H1 (cell line): Measurements from ENCODE around the gene PATJ. TPM values are rescaled to one million over a fixed set of nuclear protein-coding genes. Genes with fewer than 3 reads are reported as not detected.

Experiments used
- CTCF ChIA-PET: fragments of 300-600 bp; sonication (Branson Sonifier 250); formaldehyde crosslinking; loops from one replicate; lab custom pipeline; 2021; ENCODE audit not compliant: partially characterized antibody; lab: Charles Lee
- POLR2A ChIA-PET: fragments of 300-600 bp; sonication (Branson Sonifier 250); formaldehyde crosslinking; loops from one replicate; lab custom pipeline; 2021; ENCODE audit warnings: inconsistent platforms; ENCODE audit not compliant: partially characterized antibody; lab: Charles Lee
- DNase-seq, 2 experiments: peaks; one replicate each; pipeline versions ENCODE4 v3.0.0 to v3.0.0-alpha.2; 2010 to 2022; ENCODE audit warnings: low spot score in 2 of 2, low read depth in 1 of 2, mixed read lengths in 1 of 2
- FAIRE-seq: peaks from 2 replicates; lab custom pipeline; 2011; peaks lifted over from hg19 to GRCh38; lab: Jason Lieb, UNC
- H2AFZ ChIP-seq: 2 replicates; pipeline ENCODE4 v1.8.1; 2012; ENCODE audit warnings: low read length, inconsistent platforms
- H2AK5ac ChIP-seq: 2 replicates; pipeline ENCODE4 v1.6.1; 2013; ENCODE audit warnings: low read depth, low read length
- H2BK120ac ChIP-seq: replicated peaks from 2 replicates; pipeline ENCODE3; 2013; ENCODE audit warnings: low read depth, low read length, inconsistent platforms
- H2BK12ac ChIP-seq: 2 replicates; pipeline ENCODE4 v1.6.1; 2013; ENCODE audit warnings: low read depth, low read length
- H2BK15ac ChIP-seq: 2 replicates; pipeline ENCODE4 v1.6.1; 2013; ENCODE audit warnings: low read length
- H2BK20ac ChIP-seq: 2 replicates; pipeline ENCODE4 v1.6.1; 2013; ENCODE audit warnings: low read length
- H2BK5ac ChIP-seq: 2 replicates; pipeline ENCODE4 v1.6.1; 2013; ENCODE audit warnings: low read depth, low read length
- H3K14ac ChIP-seq: 2 replicates; pipeline ENCODE4 v1.6.1; 2013; ENCODE audit warnings: inconsistent platforms; ENCODE audit not compliant: insufficient read length
- H3K18ac ChIP-seq: 2 replicates; pipeline ENCODE4 v1.6.1; 2013; ENCODE audit warnings: low read length; ENCODE audit errors: extremely low read depth
- H3K23ac ChIP-seq: 2 replicates; pipeline ENCODE4 v1.6.1; 2013; ENCODE audit warnings: inconsistent platforms; ENCODE audit not compliant: insufficient read length
- H3K23me2 ChIP-seq: 2 replicates; pipeline ENCODE4 v1.6.1; 2013; ENCODE audit warnings: low read depth, low read length
- H3K27ac ChIP-seq: 2 replicates; pipeline ENCODE4 v1.6.1; 2011; ENCODE audit warnings: low read depth, low read length, inconsistent platforms
- H3K27me3 ChIP-seq, 4 experiments: replicated peaks in 1 of 4; 1 replicate in 1 of 4; 2 replicates in 3 of 4; pipeline versions ENCODE4 v1.6.1 to v1.8.1; 2011 to 2013; ENCODE audit warnings: low read length in 3 of 4, mild to moderate bottlenecking in 3 of 4, inconsistent platforms in 2 of 4, mixed read lengths in 2 of 4, moderate library complexity in 1 of 4; ENCODE audit not compliant: control insufficient read depth in 3 of 4, insufficient read depth in 3 of 4; ENCODE audit errors: extremely low read depth in 1 of 4
- H3K36me3 ChIP-seq, 4 experiments: 2 replicates each; pipeline versions ENCODE4 v1.6.1 to v1.8.1; 2011 to 2013; ENCODE audit warnings: mild to moderate bottlenecking in 4 of 4, low read length in 3 of 4, moderate library complexity in 2 of 4, control low read depth in 1 of 4, inconsistent platforms in 1 of 4; ENCODE audit not compliant: insufficient read depth in 4 of 4, control insufficient read depth in 2 of 4
- H3K4ac ChIP-seq: replicated peaks from 2 replicates; pipeline ENCODE3; 2013; ENCODE audit warnings: low read length, low read depth, mixed read lengths, inconsistent platforms; ENCODE audit not compliant: insufficient read length
- H3K4me1 ChIP-seq, 4 experiments: replicated peaks in 1 of 4; 1 replicate in 1 of 4; 2 replicates in 3 of 4; pipeline versions ENCODE4 v1.6.1 to v1.8.1; 2011 to 2013; ENCODE audit warnings: low read length in 3 of 4, inconsistent platforms in 2 of 4, mixed read lengths in 1 of 4; ENCODE audit not compliant: insufficient read depth in 4 of 4, control insufficient read depth in 3 of 4
- H3K4me2 ChIP-seq, 2 experiments: 2 replicates each; pipeline versions ENCODE4 v1.6.1 to v1.8.1; 2011 to 2013; ENCODE audit warnings: low read depth in 2 of 2, low read length in 2 of 2, control low read depth in 1 of 2, inconsistent platforms in 1 of 2, mild to moderate bottlenecking in 1 of 2; ENCODE audit not compliant: insufficient read depth in 1 of 2
- H3K4me3 ChIP-seq, 4 experiments: fragments of 200-600, 300-600 bp in 1 of 4; sonication (generic), shearing (Covaris generic), sonication (Bioruptor Twin) in 1 of 4; 2 replicates each; pipeline versions ENCODE4 v1.5.1 to v1.8.1; 2011 to 2016; ENCODE audit warnings: low read length in 4 of 4, low read depth in 3 of 4, control low read depth in 2 of 4, inconsistent platforms in 2 of 4, mild to moderate bottlenecking in 2 of 4, mixed read lengths in 1 of 4, moderate library complexity in 1 of 4; ENCODE audit not compliant: insufficient read depth in 2 of 4; ENCODE audit errors: extremely low read depth in 1 of 4
- H3K56ac ChIP-seq: replicated peaks from 2 replicates; pipeline ENCODE3; 2013; ENCODE audit warnings: low read depth, mild to moderate bottlenecking, mixed read lengths, low read length, inconsistent platforms; ENCODE audit not compliant: insufficient read length
- H3K79me1 ChIP-seq: 2 replicates; pipeline ENCODE4 v1.6.1; 2013; ENCODE audit warnings: low read depth, low read length, control low read depth
- H3K79me2 ChIP-seq, 2 experiments: 2 replicates each; pipeline versions ENCODE4 v1.6.1 to v1.8.1; 2012 to 2013; ENCODE audit warnings: low read length in 2 of 2, mild to moderate bottlenecking in 2 of 2, inconsistent platforms in 1 of 2; ENCODE audit not compliant: insufficient read depth in 2 of 2, control insufficient read depth in 1 of 2
- H3K9ac ChIP-seq, 4 experiments: replicated peaks in 1 of 4; 1 replicate in 1 of 4; 2 replicates in 3 of 4; pipeline versions ENCODE4 v1.6.1 to v1.8.1; 2011 to 2013; ENCODE audit warnings: low read depth in 3 of 4, low read length in 3 of 4, control low read depth in 2 of 4, mild to moderate bottlenecking in 2 of 4, moderate library complexity in 2 of 4, inconsistent platforms in 1 of 4; ENCODE audit errors: extremely low read depth in 1 of 4
- H3K9me3 ChIP-seq, 2 experiments: 2 replicates each; pipeline versions ENCODE4 v1.6.1 to v1.8.1; 2012 to 2013; ENCODE audit warnings: mild to moderate bottlenecking in 2 of 2, moderate library complexity in 2 of 2, control low read depth in 1 of 2, inconsistent platforms in 1 of 2, low read depth in 1 of 2, low read length in 1 of 2, mixed read lengths in 1 of 2; ENCODE audit not compliant: insufficient read depth in 2 of 2
- H4K20me1 ChIP-seq, 2 experiments: replicated peaks in 1 of 2; 2 replicates each; pipeline versions ENCODE3 to v1.8.1; 2011 to 2013; ENCODE audit warnings: inconsistent platforms in 2 of 2, low read length in 2 of 2, mild to moderate bottlenecking in 1 of 2; ENCODE audit not compliant: insufficient read depth in 2 of 2, control insufficient read depth in 1 of 2
- H4K5ac ChIP-seq: 2 replicates; pipeline ENCODE4 v1.6.1; 2013; ENCODE audit warnings: low read length, low read depth, mixed read lengths, inconsistent platforms; ENCODE audit not compliant: insufficient read length
- H4K8ac ChIP-seq: 2 replicates; pipeline ENCODE4 v1.8.0; 2013; ENCODE audit warnings: mild to moderate bottlenecking, moderate library complexity, low read length, inconsistent platforms; ENCODE audit not compliant: insufficient read depth; ENCODE audit errors: extremely low read depth
- H4K91ac ChIP-seq: replicated peaks from 2 replicates; pipeline ENCODE3; 2013; ENCODE audit warnings: low read length, mixed read lengths, inconsistent platforms; ENCODE audit not compliant: insufficient read length
- ASH2L ChIP-seq: fragments of 200-600, 300-600 bp; sonication (generic); IDR thresholded peaks from one replicate; pipeline ENCODE4 v1.7.1; 2017; ENCODE audit warnings: low read length
- BRCA1 ChIP-seq: IDR thresholded peaks from 2 replicates; pipeline ENCODE4 v1.6.1; 2012; ENCODE audit warnings: low read depth, low read length, improper control_type of control experiment
- CBX5 ChIP-seq: fragments of 300-800, 300-1000 bp; sonication (generic); IDR thresholded peaks from 2 replicates; pipeline ENCODE4 v1.7.1; 2016; ENCODE audit warnings: antibody characterized with exemption, low read length, low read depth
- EP300 ChIP-seq, 2 experiments: IDR thresholded peaks; 1 replicate in 1 of 2; 2 replicates in 1 of 2; pipeline ENCODE4 v1.6.1; 2011 to 2012; ENCODE audit warnings: low read depth in 2 of 2, low read length in 2 of 2, mild to moderate bottlenecking in 2 of 2, borderline replicate concordance in 1 of 2, inconsistent platforms in 1 of 2, moderate library complexity in 1 of 2
- KDM1A ChIP-seq: fragments of 200-600, 300-600 bp; sonication (generic); IDR thresholded peaks from 2 replicates; pipeline ENCODE4 v1.7.1; 2016; ENCODE audit warnings: mild to moderate bottlenecking, low read length, borderline replicate concordance
- KDM4A ChIP-seq: IDR thresholded peaks from one replicate; pipeline ENCODE4 v1.7.1; 2012; ENCODE audit warnings: low read depth, mild to moderate bottlenecking, moderate library complexity, low read length, inconsistent platforms; ENCODE audit not compliant: severe bottlenecking
- MAFK ChIP-seq: IDR thresholded peaks from 2 replicates; pipeline ENCODE4 v1.6.1; 2012; ENCODE audit warnings: low read depth, mild to moderate bottlenecking, improper control_type of control experiment, low read length
- NANOG ChIP-seq: IDR thresholded peaks from 2 replicates; pipeline ENCODE4 v1.6.1; 2011; ENCODE audit warnings: low read length, low read depth, mild to moderate bottlenecking, inconsistent platforms; ENCODE audit not compliant: insufficient read depth, poor library complexity, severe bottlenecking
- POLR2A ChIP-seq, 2 experiments: IDR thresholded peaks; 1 replicate in 1 of 2; 2 replicates in 1 of 2; pipeline ENCODE4 v1.6.1; 2011; ENCODE audit warnings: low read depth in 2 of 2, low read length in 2 of 2, mild to moderate bottlenecking in 2 of 2; ENCODE audit errors: control extremely low read depth in 1 of 2
- POU5F1 ChIP-seq: IDR thresholded peaks from 2 replicates; pipeline ENCODE4 v1.6.1; 2011; ENCODE audit warnings: low read depth, mild to moderate bottlenecking, low read length, moderate library complexity
- RBBP5 ChIP-seq: IDR thresholded peaks from 2 replicates; pipeline ENCODE4 v1.7.1; 2012; ENCODE audit warnings: low read depth, mild to moderate bottlenecking, inconsistent platforms, low read length, moderate library complexity, borderline replicate concordance
- SUZ12 ChIP-seq: fragments of 200-600 bp; sonication (generic); IDR thresholded peaks from 2 replicates; pipeline ENCODE4 v1.6.1; 2012; ENCODE audit warnings: mild to moderate bottlenecking, inconsistent platforms, low read length, moderate library complexity, mixed read lengths
- TBP ChIP-seq: IDR thresholded peaks from 2 replicates; pipeline ENCODE4 v1.6.1; 2011; ENCODE audit warnings: low read depth, low read length, improper control_type of control experiment
- TEAD4 ChIP-seq: IDR thresholded peaks from 2 replicates; pipeline ENCODE4 v1.6.1; 2012; ENCODE audit warnings: low read depth, low read length, inconsistent platforms, mixed read lengths
- YY1 ChIP-seq: IDR thresholded peaks from 2 replicates; pipeline ENCODE4 v1.6.1; 2011; ENCODE audit warnings: low read depth, mild to moderate bottlenecking, low read length
- WGBS, 2 experiments: shearing (Covaris generic) in 1 of 2; methylation state at CpG; one replicate each; pipeline versions ENCODE4 v1.1.6 to v1.1.7; 2013 to 2015; ENCODE audit warnings: low lambda C conversion rate in 2 of 2, mixed read lengths in 2 of 2, inconsistent platforms in 1 of 2, low coverage in 1 of 2, missing lambda C conversion rate in 1 of 2; ENCODE audit not compliant: insufficient replicate concordance in 2 of 2, insufficient coverage in 1 of 2, insufficient read length in 1 of 2; ENCODE audit errors: extremely low coverage in 1 of 2, missing lambda C conversion rate in 1 of 2; 5-methylcytosine and 5-hydroxymethylcytosine counted together
- polyA plus RNA-seq, 7 experiments: library from polyadenylated mRNA; depleted of rRNA in 3 of 7; stranded (reverse) in 5 of 7; unstranded in 2 of 7; fragments of >200 nt in 5 of 7; fragments of 200-250 nt in 2 of 7; gene quantifications; 1 replicate in 5 of 7; 2 replicates in 1 of 7; 4 replicates in 1 of 7; pipeline versions ENCODE4 v1.2.1 to v1.2.3, GENCODE V29; 2011 to 2013; ENCODE audit warnings: missing spikeins in 2 of 7, mixed read lengths in 2 of 7
- total RNA-seq: library from RNA; stranded (reverse); fragmentation: NEBNext Ultra II Directional; extraction: Animal tissue kit (Norgen Biotek cat#: 25700); gene quantifications from 2 replicates; pipeline ENCODE4 v1.2.1, GENCODE V29; 2021

PATJ gene
- total and polyA plus RNA-seq, 2 of the 8 experiments (the other 6 are each of a cell fraction or from before 2014, with no cell fraction given): 8.2 to 55.6 TPM

DNA sequence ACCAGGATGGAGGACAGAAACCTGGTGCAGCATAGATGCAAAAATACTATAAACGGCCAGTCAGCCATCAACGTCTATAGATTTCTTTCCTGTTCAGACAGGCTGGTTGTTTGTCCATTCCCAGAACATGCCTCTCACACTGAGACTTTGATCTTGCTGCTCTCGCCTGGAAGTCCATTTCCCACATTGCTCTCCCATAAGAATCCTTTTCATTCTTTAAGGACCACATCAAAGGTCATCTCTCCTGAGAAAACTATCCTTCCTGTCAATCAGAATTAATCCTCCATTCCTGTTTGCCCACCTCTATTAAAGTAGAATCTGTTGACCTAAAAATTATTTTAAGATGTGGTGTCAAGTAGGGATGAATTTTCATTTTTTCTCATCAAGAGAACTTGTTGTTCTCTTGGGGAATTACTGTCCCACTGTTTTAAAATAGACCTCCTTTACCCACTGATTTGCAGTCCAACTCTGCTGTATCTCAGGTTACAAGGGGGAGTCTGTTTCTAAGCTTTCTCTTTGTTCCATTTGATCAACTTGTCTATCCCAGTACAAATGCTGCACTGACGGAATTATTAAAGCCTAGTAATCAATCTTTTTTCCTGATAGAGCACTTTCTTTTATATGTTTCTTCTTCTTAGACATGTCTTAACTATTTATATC is 172.7 kb downstream of the PATJ start:
- Histone ChIP-seq H3K79me2 (no peaks in the 10 kb centered on the region), H3K79me1 (no peaks in the 10 kb centered on the region), H3K23ac (no peak overlapping the region), H3K27me3 (no peaks in the 10 kb centered on the region), H4K8ac (no peak overlapping the region), H2AK5ac (no peak overlapping the region), H3K23me2 (no peaks in the 10 kb centered on the region), H3K9ac (no peak overlapping the region), H3K4me1 (no peaks in the 10 kb centered on the region), H3K27ac (no peak overlapping the region), H3K14ac (no peak overlapping the region), H3K4me2 (no peak overlapping the region), H2BK12ac (no peak overlapping the region), H2BK5ac (no peak overlapping the region), H4K91ac (no peak overlapping the region), H3K9me3 (no peaks in the 10 kb centered on the region), H4K20me1 (no peaks in the 10 kb centered on the region), H2BK20ac (no peak overlapping the region), H2BK120ac (no peak overlapping the region), H3K18ac (no peak overlapping the region), H3K56ac (no peak overlapping the region), H2AFZ (no peak overlapping the region), H3K36me3 (peaks cover 0 to 4% (median 2%) of the 10 kb centered on the region in 4 experiments; a peak in 3 of 8 replicates), H2BK15ac (no peak overlapping the region), H3K4ac (no peak overlapping the region), H3K4me3 (no peak overlapping the region), H4K5ac (no peak overlapping the region)
- CTCF ChIA-PET: no interaction called here
- peak; percentile 13 for FAIRE-seq
- POLR2A ChIA-PET: no interaction called here
- 88% methylated on average over 4 of the region's 4 CpGs; no CpG with 5 or more reads in 1 of the 2 experiments for WGBS, 2 experiments
- DNase-seq: no peak
- TF ChIP-seq CBX5 (no peak), KDM4A (no peak), MAFK (no peak), YY1 (no peak), KDM1A (no peak), EP300 (IDR thresholded peaks at IDR 0.05; ENCODE audit: borderline replicate concordance in 1 of 2, low read depth in 2 of 2, low read length in 2 of 2) (no peak), BRCA1 (no peak), NANOG (no peak), TEAD4 (no peak), POLR2A (IDR thresholded peaks at IDR 0.05; ENCODE audit: control extremely low read depth in 1 of 2, low read depth in 2 of 2, low read length in 2 of 2) (no peak), POU5F1 (no peak), TBP (no peak), RBBP5 (no peak), ASH2L (no peak), SUZ12 (no peak)
